Panc1 (cell line): ENCODE measurements around the gene PLEKHG5. TPM values are rescaled to one million over a fixed set of nuclear protein-coding genes. Genes with fewer than 3 reads are reported as not detected.
"Not testable (repeated sequence)": the region's sequence is repeated elsewhere in the genome, so short reads cannot be mapped to it uniquely, and the experiment has no call there.

Source experiments
- ATAC-seq: fragments of 200-7000 bp; cut with Tn5 transposase; 2 replicates; pipeline ENCODE4 v1.9.1; 2020; ENCODE audit warnings: mild to moderate bottlenecking, moderate library complexity
- BruUV-seq: library from RNA; stranded (reverse); fragments of 400-500 nt; replicated peaks from 2 replicates; lab custom pipeline; 2021; lab: Mats Ljungman, UMichigan
- CTCF ChIA-PET: fragments of 300-600 bp; sonication (Branson Sonifier 250); formaldehyde crosslinking; loops from one replicate; lab custom pipeline; 2022; ENCODE audit warnings: antibody characterized with exemption; lab: Charles Lee
- POLR2A ChIA-PET: fragments of 300-600 bp; sonication (Branson Sonifier 250); formaldehyde crosslinking; loops from one replicate; lab custom pipeline; 2022; ENCODE audit warnings: antibody characterized with exemption; lab: Charles Lee
- DNase-seq: peaks from one replicate; pipeline ENCODE4 v3.0.0-alpha.2; 2010; ENCODE audit warnings: low read depth, low spot score
- H3K27ac ChIP-seq: 2 replicates; pipeline ENCODE4 v1.5.1; 2011; ENCODE audit warnings: mild to moderate bottlenecking, low read length, inconsistent platforms
- H3K27me3 ChIP-seq: fragments of 200-500 bp; sonication (Bioruptor generic); 2 replicates; pipeline ENCODE4 v1.6.0; 2014; ENCODE audit warnings: low read length, inconsistent platforms; ENCODE audit not compliant: control insufficient read depth, insufficient read depth
- H3K36me3 ChIP-seq: fragments of 200-500 bp; sonication (Bioruptor generic); 2 replicates; pipeline ENCODE4 v1.5.1; 2014; ENCODE audit warnings: inconsistent platforms, mild to moderate bottlenecking, low read length, moderate library complexity; ENCODE audit not compliant: control insufficient read depth, insufficient read depth
- H3K4me1 ChIP-seq: 2 replicates; pipeline ENCODE4 v1.5.1; 2011; ENCODE audit warnings: inconsistent platforms, mild to moderate bottlenecking, low read length, moderate library complexity; ENCODE audit not compliant: control insufficient read depth, insufficient read depth
- H3K4me3 ChIP-seq, 2 experiments: 2 replicates each; pipeline ENCODE4 v1.5.1; 2011 to 2012; ENCODE audit warnings: low read depth in 2 of 2, low read length in 2 of 2, mild to moderate bottlenecking in 2 of 2, inconsistent platforms in 1 of 2, moderate library complexity in 1 of 2
- H3K9me3 ChIP-seq: fragments of 200-500 bp; sonication (Bioruptor generic); 2 replicates; pipeline ENCODE4 v1.5.1; 2014; ENCODE audit warnings: low read depth, mild to moderate bottlenecking, inconsistent platforms, low read length, moderate library complexity; ENCODE audit not compliant: control insufficient read depth, insufficient read depth
- POLR2AphosphoS5 ChIP-seq: IDR thresholded peaks from 2 replicates; pipeline ENCODE4 v1.6.1; 2012; ENCODE audit warnings: mild to moderate bottlenecking, low read depth, low read length, moderate library complexity
- SIN3A ChIP-seq: IDR thresholded peaks from 2 replicates; pipeline ENCODE4 v1.6.1; 2012; ENCODE audit warnings: low read depth, mild to moderate bottlenecking, low read length, moderate library complexity, borderline replicate concordance; ENCODE audit not compliant: insufficient read depth
- TCF7L2 ChIP-seq: IDR thresholded peaks from 2 replicates; pipeline ENCODE4 v1.6.1; 2011; ENCODE audit warnings: mild to moderate bottlenecking, low read depth, low read length, inconsistent platforms
- in situ Hi-C: cut with HindIII; loops from 2 replicates; pipeline ENCODE4 v1.10.0; 2016; ENCODE audit warnings: low sequenced_read_pairs, low pct_unique_long_range_greater_than_20kb
- intact Hi-C: fragments of 100-400 bp; cut with micrococcal nuclease; formaldehyde crosslinking; loops from one replicate; pipeline ENCODE4 v1.10.0; 2022; ENCODE audit not compliant: unreplicated experiment
- total RNA-seq: library from RNA; stranded (reverse); gene quantifications from one replicate; pipeline ENCODE4 v1.2.1, GENCODE V29; 2021; ENCODE audit not compliant: unreplicated experiment
- TF ChIP-seq, protein P1 (sequence below): fragments of 450-650 bp; IDR thresholded peaks from 2 replicates; pipeline ENCODE4 v1.5.1; 2017; ENCODE audit warnings: mild to moderate bottlenecking
- TF ChIP-seq, protein P2 (sequence below), 2 experiments: IDR thresholded peaks; 2 replicates each; pipeline ENCODE4 v1.6.1; 2011 to 2012; ENCODE audit warnings: low read depth in 2 of 2, control low read depth in 1 of 2, low read length in 1 of 2, mild to moderate bottlenecking in 1 of 2, moderate library complexity in 1 of 2; ENCODE audit not compliant: insufficient read depth in 1 of 2

PLEKHG5 gene
- total RNA-seq, 1 experiment from 2014 or later = 6.8 TPM

DNA sequence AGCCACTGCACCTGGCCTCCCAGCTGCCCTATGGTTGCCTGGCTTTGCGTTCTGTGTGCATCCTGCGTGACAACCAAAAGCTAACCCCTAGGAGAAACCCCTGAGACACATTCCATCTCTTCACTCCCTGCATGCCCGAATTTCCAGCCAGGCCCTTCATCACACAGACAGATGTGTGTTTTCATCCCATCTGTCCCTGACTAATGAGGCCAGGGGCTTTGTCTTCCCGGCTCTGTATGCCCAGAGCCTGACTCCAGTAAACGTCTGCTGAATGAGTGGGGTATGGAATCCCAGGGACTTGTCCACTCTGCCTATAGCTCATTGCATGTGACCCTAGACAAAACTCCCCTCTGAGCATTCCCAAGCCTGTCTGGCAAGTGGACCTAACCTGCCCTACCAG is 57.3 kb downstream of the PLEKHG5 start:
- no peak for DNase-seq
- intact Hi-C loops (no loop called here), in situ Hi-C loops (no loop called here)
- peaks cover 15% of the 10 kb centered on the region for H3K4me1 ChIP-seq
- H3K27ac ChIP-seq = no peak overlapping the region
- CTCF ChIA-PET = no interaction called here
- H3K27me3 ChIP-seq = no peaks in the 10 kb centered on the region
- H3K9me3 ChIP-seq = no peaks in the 10 kb centered on the region
- H3K36me3 ChIP-seq = no peaks in the 10 kb centered on the region
- BruUV-seq = no TSS peak
- POLR2A ChIA-PET = no interaction called here
- TF ChIP-seq POLR2AphosphoS5 (no peak), TCF7L2 (no peak), SIN3A (no peak)
- TF ChIP-seq, protein P1, sequence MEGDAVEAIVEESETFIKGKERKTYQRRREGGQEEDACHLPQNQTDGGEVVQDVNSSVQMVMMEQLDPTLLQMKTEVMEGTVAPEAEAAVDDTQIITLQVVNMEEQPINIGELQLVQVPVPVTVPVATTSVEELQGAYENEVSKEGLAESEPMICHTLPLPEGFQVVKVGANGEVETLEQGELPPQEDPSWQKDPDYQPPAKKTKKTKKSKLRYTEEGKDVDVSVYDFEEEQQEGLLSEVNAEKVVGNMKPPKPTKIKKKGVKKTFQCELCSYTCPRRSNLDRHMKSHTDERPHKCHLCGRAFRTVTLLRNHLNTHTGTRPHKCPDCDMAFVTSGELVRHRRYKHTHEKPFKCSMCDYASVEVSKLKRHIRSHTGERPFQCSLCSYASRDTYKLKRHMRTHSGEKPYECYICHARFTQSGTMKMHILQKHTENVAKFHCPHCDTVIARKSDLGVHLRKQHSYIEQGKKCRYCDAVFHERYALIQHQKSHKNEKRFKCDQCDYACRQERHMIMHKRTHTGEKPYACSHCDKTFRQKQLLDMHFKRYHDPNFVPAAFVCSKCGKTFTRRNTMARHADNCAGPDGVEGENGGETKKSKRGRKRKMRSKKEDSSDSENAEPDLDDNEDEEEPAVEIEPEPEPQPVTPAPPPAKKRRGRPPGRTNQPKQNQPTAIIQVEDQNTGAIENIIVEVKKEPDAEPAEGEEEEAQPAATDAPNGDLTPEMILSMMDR = no peak
- TF ChIP-seq, protein P2, sequence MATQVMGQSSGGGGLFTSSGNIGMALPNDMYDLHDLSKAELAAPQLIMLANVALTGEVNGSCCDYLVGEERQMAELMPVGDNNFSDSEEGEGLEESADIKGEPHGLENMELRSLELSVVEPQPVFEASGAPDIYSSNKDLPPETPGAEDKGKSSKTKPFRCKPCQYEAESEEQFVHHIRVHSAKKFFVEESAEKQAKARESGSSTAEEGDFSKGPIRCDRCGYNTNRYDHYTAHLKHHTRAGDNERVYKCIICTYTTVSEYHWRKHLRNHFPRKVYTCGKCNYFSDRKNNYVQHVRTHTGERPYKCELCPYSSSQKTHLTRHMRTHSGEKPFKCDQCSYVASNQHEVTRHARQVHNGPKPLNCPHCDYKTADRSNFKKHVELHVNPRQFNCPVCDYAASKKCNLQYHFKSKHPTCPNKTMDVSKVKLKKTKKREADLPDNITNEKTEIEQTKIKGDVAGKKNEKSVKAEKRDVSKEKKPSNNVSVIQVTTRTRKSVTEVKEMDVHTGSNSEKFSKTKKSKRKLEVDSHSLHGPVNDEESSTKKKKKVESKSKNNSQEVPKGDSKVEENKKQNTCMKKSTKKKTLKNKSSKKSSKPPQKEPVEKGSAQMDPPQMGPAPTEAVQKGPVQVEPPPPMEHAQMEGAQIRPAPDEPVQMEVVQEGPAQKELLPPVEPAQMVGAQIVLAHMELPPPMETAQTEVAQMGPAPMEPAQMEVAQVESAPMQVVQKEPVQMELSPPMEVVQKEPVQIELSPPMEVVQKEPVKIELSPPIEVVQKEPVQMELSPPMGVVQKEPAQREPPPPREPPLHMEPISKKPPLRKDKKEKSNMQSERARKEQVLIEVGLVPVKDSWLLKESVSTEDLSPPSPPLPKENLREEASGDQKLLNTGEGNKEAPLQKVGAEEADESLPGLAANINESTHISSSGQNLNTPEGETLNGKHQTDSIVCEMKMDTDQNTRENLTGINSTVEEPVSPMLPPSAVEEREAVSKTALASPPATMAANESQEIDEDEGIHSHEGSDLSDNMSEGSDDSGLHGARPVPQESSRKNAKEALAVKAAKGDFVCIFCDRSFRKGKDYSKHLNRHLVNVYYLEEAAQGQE (IDR thresholded peaks at IDR 0.05; ENCODE audit: insufficient read depth in 1 of 2, low read depth in 2 of 2, low read length in 1 of 2) = no peak
- no peak overlapping the region for H3K4me3 ChIP-seq
- no peak for ATAC-seq

DNA sequence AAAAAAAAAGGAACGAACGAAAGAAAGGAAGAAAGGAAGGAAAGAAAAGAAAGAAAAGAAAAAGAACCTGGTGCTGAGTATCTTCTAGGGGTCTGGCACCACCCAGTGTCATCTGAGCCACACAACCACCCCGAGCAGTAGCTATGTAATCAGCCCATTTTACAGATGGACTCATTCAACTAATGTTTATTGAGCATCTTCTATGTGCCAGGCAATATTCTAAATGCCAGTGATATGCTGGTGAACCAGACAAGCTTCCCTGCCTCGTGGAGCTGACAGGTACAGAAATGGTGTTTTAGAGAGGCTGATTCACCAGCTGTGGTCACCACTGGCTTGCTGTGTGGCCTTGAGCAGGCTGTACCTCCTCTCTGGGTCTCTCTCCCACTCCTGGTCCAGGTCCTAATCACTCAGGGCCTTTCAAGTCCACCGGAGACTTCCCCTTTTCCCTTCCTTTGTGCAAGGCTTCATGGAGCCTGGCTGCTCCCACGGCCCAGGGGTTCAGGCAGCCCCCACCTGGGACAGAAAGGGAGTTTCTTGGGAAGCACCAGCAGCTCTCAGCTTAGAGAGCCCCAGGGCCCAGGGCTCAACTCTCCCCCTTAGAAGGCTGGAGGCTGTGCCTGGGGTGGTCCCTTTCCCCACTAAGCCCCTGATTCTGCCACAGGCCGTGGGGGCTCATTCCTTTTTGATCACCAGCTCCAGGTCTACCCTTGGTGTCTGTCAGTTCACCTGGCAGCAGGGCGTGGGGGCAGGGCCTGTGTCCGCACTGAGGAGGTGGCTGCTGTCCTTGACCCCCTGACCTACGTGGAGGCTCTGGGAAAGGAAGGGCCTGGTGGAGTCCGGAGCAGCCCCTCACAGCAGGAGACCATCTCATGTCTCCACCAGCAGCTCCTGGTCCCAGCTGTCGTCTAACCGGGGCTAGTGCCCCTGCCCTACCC is 59.6 kb downstream of the PLEKHG5 start:
- CTCF ChIA-PET, DNase-seq, POLR2A ChIA-PET, H3K36me3 ChIP-seq, H3K9me3 ChIP-seq, H3K4me3 ChIP-seq, in situ Hi-C loops, ATAC-seq, H3K27me3 ChIP-seq, BruUV-seq, H3K27ac ChIP-seq, intact Hi-C loops: not testable (repeated sequence)
- H3K4me1 ChIP-seq = peaks cover 14% of the 10 kb centered on the region

DNA sequence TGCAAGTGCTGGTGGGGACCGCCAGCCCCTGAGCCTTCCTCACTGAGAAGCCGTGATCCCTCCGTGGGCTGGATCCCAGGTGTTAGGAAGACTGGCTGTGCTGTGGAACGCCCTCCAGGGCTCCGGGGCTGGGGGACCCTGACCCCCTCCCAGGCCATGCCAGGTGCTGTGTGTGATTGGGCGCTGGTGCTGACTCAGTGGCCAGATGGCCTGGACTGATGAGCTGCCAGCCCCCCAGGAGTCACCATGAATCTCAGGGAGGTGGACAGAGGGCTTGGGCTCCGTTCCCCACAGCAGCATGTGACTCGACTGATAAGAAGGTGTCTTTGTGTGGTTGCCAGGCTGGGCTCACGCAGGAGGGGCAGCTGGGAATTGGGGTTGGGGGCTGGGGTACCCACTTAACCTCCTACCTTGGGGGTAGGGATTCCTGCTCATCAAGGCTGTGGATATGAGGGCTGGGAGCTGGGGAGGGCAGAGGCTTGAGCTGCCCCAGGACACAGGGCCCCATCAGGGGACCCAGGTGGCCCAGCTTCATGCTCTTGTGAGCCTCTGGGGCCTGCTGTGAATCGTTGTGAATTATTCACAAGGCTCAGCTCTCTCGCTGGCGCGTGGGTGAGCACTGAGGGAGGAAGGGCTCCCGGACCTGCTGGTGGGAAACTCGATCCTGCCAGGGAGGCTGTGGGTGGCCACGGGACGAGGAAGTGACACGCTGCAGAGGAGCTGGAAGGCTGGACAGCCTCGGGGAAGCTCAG is 61.6 kb downstream of the PLEKHG5 start:
- DNase-seq, CTCF ChIA-PET, intact Hi-C loops, H3K27ac ChIP-seq, H3K4me3 ChIP-seq, H3K9me3 ChIP-seq, H3K36me3 ChIP-seq, BruUV-seq, H3K27me3 ChIP-seq, ATAC-seq, in situ Hi-C loops: not testable (repeated sequence)
- H3K4me1 ChIP-seq = peaks cover 13% of the 10 kb centered on the region
- POLR2A ChIA-PET = interaction anchor here (0.6 kb wide), 1 partner anchor 36 kb away, joined by 3 read pairs; the partner anchor contains the start of gene ACOT7

DNA sequence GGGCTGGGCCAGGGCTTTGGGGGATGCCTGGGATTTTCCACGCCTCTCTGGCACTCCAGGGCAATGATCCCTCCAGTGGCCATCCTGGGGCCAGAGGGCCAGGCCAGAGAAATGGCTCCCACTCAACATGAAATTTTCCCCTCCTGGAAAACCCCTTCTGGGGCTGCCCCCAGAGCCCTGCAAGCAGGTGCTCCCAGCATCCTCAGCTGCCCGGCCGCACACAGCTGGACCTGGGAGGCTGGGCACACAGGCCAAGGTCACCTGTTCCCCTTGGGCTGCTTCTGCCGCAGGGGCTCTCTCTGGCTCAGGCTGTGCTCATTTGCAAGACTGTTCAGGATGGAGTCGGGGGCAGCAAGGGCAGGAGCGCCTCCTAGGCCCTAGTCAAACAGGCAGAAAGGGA is 63.0 kb downstream of the PLEKHG5 start:
- H3K4me3 ChIP-seq, H3K27ac ChIP-seq, ATAC-seq, H3K9me3 ChIP-seq, BruUV-seq, intact Hi-C loops, H3K36me3 ChIP-seq, in situ Hi-C loops, CTCF ChIA-PET, H3K27me3 ChIP-seq, DNase-seq: not testable (repeated sequence)
- peaks cover 20% of the 10 kb centered on the region for H3K4me1 ChIP-seq
- POLR2A ChIA-PET = interaction anchor here (0.7 kb wide), 1 partner anchor 141 kb away, joined by 3 read pairs; no protein-coding TSS in a partner anchor
